GM08714 (cell line): ENCODE data around the gene ASB1.
"Not testable (repeated sequence)": the region's sequence is repeated elsewhere in the genome, so short reads cannot be mapped to it uniquely, and the experiment has no call there.

ENCODE experiments used
- H3K4me3 ChIP-seq: fragments of 200-500 bp; sonication (Bioruptor generic); 2 replicates; pipeline ENCODE4 v1.5.1; 2014; ENCODE audit warnings: mild to moderate bottlenecking, low read length, inconsistent platforms
- ZNF274 ChIP-seq: IDR thresholded peaks from 2 replicates; pipeline ENCODE4 v1.6.1; 2012; ENCODE audit warnings: mild to moderate bottlenecking, low read depth, low read length

ASB1 gene

DNA sequence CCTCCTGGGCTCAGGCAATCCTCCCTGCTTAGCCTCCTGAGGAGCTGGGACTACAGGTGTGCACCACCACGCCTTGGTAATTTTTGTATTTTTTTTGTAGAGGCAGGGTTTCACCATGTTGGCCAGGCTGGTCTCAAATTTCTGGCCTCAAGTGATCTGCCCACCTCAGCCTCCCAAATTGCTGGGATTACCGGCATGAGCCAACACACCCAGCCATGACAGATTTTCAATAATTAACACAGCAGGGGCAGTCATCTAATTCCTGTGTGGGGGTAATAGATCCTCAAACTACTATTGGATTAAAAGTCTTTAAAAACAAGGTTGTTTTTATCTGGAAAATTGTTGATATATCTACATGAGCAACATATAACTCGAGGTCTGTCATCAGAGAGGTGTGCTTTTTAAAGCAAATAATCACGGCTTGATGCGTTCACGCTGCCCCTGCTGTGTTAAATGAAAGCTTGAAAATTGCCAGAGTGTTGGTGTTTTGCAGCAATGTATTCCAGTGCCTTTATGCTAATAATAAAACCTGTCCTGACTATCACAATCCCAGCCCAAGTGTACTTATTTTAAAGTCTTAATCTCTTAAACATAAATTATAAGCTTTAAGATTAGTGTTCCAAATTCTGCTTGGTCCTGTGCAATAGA lies 35.6 kb upstream of the ASB1 start:
- H3K4me3 ChIP-seq = no peak overlapping the region
- no peak for TF ChIP-seq ZNF274

DNA sequence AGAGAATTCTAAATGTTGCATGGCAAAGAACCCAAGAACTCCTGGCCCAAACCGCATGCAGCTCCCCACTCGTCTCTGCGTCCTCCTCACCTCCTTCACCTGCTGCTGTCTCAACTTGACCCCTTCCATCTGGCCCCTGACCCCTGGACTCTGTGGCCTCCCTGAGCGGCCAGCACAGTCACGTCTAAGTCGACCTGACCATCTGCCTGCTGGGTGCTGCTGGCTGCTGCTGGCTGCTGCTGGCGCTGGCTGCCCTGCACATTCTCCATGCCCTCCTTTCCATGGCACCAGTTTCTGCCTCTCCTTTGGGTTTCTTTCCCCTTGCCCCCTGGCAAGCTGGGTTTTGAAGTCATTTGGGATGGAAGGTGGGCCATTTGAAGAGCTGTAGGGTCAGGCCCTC lies 30.1 kb upstream of the ASB1 start:
- H3K4me3 ChIP-seq = no peak overlapping the region
- no peak for TF ChIP-seq ZNF274

DNA sequence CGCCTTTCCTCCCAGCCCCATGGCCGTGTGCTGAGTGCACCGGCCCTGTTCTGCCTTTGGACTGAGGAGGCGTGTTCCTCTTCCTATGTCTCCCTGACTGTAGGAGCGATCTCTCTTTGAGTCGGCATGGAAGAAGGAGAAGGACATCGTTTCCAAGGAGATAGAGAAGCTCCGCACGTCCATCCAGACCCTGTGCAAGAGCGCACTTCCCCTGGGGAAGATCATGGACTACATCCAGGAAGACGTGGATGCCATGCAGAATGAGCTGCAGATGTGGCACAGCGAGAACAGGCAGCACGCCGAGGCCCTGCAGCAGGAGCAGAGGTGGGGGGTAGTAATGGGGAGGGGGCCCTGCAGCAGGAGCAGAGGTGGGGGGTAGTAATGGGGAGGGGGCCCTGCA lies 29.4 kb upstream of the ASB1 start:
- no peak overlapping the region for H3K4me3 ChIP-seq
- no peak for TF ChIP-seq ZNF274

- TF ChIP-seq ZNF274 = no peak
- no peak overlapping the region for H3K4me3 ChIP-seq
Measured at GRCh38 chr2:238398577-238398976, 28.1 kb upstream of the ASB1 start.

- no peak for TF ChIP-seq ZNF274
Measured at GRCh38 chr2:238399094-238399493, 27.6 kb upstream of the ASB1 start.

GRCh38 chr2:238401551-238401950 lies 25.2 kb upstream of the ASB1 start:
- TF ChIP-seq ZNF274 = no peak
- H3K4me3 ChIP-seq = no peak overlapping the region

More at GRCh38 chr2:238399094-238399493, 27.6 kb upstream of the ASB1 start:
- H3K4me3 ChIP-seq = no peak overlapping the region

DNA sequence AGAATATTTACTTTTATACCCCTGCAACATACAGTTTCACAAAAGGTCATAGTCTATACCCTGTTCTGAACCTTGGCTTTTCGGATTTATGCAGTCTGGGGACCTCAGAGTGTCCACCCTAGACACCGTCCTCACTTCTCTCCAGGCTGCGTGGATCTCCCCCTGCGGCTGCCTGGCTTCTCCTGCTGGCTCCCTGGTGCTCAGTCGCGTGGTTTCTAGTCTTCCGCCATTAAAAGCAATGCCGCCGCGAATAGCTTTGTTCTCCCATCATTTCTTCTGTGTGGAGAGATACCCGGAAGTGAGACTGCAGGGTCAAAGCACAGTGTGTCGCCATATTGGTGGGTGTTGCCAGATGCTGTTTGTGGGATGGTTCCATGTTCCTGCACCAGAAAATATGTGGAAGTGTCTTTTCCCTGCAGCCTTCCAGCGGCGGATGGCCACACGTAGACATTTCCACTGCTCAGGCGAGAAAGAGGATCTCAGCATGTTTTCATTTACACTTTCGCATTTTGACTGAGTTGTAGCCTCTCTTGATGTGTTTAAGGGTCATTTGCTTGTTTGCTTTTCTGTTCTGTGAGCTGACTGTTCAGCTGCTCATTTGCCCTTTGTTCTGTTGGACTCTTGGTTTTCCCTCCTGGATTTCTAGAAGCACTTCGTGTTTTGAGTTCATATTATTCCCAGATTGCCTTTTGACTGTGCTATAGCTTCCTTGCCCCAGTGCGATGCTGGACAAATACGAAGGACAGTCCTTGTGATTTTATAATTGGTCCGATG lies 22.9 kb upstream of the ASB1 start:
- TF ChIP-seq ZNF274 = no peak
- no peak overlapping the region for H3K4me3 ChIP-seq

- H3K4me3 ChIP-seq = no peak overlapping the region
- no peak for TF ChIP-seq ZNF274
Measured at GRCh38 chr2:238404406-238405216, 22.1 kb upstream of the ASB1 start.

- H3K4me3 ChIP-seq = not testable (repeated sequence)
Measured at GRCh38 chr2:238405217-238405555, 21.5 kb upstream of the ASB1 start.

DNA sequence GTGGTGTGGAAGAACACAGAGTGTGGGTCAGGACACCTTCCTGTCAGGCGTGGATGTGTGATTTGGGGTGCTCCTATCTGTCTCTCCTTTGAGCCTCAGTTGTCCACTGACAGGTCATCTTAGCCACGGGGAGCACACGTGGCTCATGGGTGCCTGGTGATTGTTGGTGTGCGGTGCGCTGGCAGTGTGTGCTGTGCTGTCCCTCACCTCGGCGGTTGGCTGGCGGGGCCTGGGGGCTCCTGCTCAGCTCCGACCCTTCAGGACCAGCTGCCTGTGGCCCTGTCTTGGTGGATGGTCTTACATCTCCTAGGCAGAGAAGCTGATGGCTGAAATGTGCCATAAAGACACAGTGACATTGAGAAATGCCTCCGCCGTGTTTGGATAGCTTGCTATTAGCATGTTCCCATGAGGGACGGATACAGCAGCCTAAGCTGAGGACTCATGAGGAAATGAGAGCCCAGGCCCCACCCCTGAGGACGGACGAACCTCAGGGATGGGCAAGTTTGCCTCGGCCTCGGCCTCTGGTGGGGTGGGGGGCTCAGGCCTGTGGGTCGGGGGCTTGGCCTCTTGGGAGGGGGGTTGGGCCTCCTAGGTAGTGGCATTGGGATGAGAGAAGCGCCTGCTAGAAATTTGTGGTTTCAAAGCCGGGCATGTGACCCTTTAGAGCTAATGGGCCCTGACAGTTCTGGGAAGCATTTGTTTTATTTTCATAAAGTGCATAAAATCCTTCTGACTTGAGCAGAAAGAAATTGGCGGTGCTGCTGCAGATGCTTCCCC lies 20.3 kb upstream of the ASB1 start:
- no peak overlapping the region for H3K4me3 ChIP-seq
- no peak for TF ChIP-seq ZNF274

GRCh38 chr2:238406998-238407285 lies 19.8 kb upstream of the ASB1 start:
- no peak for TF ChIP-seq ZNF274
- H3K4me3 ChIP-seq = no peak overlapping the region

DNA sequence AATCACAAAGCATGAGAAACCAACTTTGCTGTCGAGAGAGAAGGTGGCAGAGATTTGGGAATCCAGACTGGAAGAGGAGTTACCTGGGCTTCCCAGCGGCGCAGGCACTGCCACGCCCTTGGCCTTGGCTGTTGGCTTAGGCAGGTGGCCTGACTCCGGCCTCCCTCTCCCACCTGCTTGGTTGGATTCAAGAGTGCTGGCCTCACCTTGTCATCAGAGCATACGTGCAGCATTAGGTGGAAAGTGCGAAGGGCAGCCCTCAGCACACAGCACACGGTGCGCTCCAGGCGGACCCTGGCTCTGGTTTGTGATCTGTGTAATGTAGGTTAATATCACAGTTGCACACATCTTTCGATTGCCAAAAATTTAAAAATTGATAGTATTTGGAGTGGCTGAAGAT lies 19.2 kb upstream of the ASB1 start:
- H3K4me3 ChIP-seq = no peak overlapping the region
- TF ChIP-seq ZNF274 = no peak

GRCh38 chr2:238408615-238409340 lies 17.9 kb upstream of the ASB1 start:
- no peak overlapping the region for H3K4me3 ChIP-seq
- TF ChIP-seq ZNF274 = no peak
